Stromal cell of bone marrow (primary cell): ENCODE measurements around the gene ADGRL1.
"Not testable (repeated sequence)": the region's sequence is repeated elsewhere in the genome, so short reads cannot be mapped to it uniquely, and the experiment has no call there.

Experiments used
- DNase-seq: peaks from one replicate; pipeline ENCODE4 v3.0.0-alpha.2; 2012; ENCODE audit warnings: low read depth

ADGRL1 gene

GRCh38 chr19:14205452-14206287 is at the start of gene ADGRL1:
Gene ADGRL1, minus strand, starts transcription at chr19:14206169. Its CDS starts 22,567 bp downstream, at chr19:14183602.
- not testable (repeated sequence) for DNase-seq

DNA sequence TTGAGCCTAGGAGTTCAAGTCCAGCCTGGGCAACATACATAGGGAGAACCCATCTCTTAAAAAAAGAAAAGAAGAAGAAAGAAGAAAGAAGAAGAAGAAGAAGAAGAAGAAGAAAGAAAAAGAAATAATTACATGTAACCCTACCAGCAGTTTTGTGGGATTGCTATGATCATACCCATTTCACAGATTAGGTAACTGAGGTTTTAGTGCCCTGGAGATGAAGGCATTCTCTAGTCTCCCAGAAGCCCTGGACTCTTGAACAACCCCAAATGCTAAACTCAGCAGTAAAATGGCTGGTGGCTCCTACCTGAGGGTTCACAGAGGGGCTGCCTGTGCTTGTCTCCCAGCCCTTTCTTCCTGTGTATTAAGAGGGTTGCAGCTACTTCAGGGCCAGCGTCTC is 49.3 kb upstream of the ADGRL1 start:
- DNase-seq: not testable (repeated sequence)

DNA sequence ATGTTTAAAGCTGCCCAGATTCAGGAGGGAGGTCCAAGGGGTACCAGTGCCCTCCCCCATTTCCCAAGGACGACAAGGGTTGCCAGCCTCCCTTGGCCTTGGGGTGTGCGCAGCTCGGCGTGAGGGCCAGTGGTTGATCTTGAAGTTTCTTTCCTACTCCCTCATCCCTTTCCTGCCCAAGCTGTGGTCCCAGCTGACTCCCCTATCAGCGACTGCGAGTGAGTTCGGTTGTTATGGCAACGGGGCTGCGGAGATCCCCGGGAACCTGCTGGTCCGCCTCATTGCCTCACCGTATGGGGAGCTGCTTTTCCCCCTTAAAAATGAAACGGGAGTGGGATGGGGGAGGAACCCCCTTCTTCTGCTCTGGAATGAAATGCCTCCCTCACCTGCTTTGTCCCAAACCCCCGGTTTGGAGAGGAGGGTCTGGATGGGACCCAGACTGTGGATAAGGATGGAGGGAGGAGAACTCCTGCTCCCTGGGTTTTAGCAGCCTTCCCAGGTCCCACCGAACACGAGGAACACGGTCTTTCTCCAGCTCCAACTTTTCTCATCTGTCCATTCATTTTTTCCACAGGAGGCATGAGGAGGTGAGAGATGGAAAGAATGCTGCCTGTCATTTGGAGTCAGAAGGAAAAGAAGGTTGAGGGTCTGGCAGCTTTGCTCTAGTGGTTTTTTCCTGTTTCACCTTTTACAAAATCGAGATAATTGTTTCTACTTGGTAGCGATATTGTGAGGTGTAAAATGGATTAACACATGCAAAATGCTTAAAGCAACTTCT is 48.0 kb upstream of the ADGRL1 start:
- DNase-seq: not testable (repeated sequence)

GRCh38 chr19:14252136-14252535 is 46.2 kb upstream of the ADGRL1 start:
- not testable (repeated sequence) for DNase-seq

- DNase-seq: no peak
These were observed 44.9 kb upstream of the ADGRL1 start for GRCh38 chr19:14250870-14251269.

DNA sequence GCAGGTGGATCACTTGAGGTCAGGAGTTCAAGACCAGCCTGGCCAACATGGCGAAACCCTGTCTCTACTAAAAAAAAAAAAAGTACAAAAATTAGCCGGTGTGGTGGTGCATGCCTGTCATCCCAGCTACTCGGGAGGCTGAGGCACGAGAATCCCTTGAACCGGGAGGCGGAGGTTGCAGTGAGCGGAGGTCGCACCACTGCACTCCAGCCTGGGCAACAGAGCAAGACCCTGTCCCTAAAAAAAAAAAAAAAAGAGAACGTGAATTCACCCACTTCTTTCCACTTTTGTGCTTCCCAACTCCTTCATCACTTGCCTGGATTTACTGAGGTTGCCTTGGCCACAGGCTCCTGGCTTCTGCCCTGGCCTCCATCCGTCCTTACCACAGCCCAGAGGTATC is 44.3 kb upstream of the ADGRL1 start:
- DNase-seq: not testable (repeated sequence)

DNA sequence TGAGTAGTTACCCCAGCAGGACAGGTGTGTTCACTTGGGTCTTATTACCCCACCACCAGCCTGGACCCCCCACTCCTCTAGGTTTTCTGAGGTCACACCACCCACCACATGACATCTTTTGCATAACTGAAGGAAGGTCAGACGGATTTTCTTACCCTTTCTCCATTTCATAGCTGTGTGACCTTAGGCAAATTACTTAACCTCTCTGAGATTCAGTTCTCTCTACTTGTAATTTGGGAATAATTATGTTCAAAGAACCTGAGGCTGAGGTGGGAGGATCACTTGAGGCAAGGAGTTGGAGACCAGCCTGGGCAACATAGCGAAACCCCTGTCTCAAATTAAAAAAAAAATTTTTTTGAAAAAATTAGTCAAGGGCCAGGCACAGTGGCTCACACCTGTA is 43.9 kb upstream of the ADGRL1 start:
- DNase-seq: not testable (repeated sequence)

DNA sequence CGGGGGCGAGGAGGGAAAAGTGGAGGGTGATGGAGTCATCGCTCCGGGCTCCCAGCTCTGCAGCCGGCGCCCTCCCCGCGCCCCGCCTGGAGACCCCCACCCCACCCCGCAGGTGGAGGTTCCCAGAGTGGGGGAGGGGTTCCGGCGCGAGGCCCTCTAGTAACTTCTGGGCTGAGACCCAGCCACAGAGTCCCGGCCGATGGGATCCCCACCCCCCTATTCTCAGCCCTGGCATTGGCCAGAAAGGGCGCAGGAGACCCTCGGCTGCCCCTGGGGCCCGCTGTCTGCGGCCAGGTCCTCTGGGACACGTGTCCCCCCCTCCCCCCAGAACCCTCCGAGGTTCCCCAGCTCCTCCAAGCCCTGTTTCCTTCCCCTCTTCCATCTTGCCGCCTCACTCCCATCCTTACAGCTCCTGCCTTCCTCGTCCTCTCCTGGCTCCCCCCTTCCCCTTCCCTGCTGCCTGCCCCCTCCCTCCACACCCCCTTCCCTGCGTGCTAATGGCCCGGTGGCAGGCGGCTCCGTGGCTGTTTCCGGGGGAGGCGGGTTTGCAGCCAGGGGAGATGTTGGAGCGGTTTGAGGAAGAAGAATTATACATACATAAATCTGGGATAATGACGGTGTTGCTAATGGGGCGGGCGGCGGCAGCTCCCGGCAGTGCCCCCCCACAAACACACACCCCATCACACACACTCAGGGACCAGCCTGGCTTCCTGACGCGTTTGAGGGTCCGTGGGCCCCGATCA is 43.2 kb upstream of the ADGRL1 start:
- not testable (repeated sequence) for DNase-seq

DNA sequence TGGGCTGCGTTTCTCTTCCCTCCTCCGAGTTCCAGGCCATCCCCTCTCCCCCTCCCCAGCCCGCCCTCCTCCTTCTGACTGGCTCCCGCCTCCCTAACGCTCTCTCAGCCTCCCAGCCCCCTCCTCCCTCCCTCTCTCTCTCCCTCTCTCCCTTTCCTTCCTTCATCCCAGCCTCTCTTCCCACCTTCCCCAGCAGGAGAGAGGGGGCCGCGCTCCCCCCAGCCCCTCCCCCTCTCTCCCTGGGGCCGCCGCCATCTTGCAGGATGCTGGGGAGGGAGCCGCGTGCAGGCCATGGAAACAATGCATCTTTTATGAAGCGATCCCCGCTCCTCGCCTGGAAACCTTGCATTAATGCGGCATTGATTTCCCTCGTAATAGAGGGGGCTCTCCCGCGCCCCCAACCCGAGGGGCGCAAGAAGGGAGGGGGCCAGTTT is 42.6 kb upstream of the ADGRL1 start:
- DNase-seq: no peak

GRCh38 chr19:14247548-14248471 is 41.8 kb upstream of the ADGRL1 start:
- DNase-seq: not testable (repeated sequence)

GRCh38 chr19:14247205-14247547 is 41.2 kb upstream of the ADGRL1 start:
- DNase-seq: not testable (repeated sequence)

DNA sequence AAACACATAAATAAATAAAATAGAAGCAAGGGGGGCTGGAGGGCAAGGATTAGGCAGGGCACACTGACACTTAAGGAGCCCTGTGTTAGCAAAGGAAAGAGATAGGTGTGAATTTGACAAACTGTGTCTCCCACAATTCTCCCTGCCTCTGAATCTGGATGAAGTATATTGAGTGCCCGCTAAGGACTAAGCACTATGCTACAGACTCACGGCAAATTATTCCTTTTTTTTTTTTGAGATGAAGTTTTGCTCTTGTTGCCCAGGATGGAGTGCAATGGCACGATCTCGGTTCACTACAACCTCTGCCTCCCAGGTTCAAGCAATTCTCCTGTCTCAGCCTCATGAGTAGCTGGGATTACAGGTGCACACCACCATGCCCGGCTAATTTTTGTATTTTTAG is 38.4 kb upstream of the ADGRL1 start:
- DNase-seq: not testable (repeated sequence)

- DNase-seq: not testable (repeated sequence)
These were observed 37.7 kb upstream of the ADGRL1 start for GRCh38 chr19:14243718-14244117.

GRCh38 chr19:14237014-14237941 is 31.3 kb upstream of the ADGRL1 start:
- no peak for DNase-seq

DNA sequence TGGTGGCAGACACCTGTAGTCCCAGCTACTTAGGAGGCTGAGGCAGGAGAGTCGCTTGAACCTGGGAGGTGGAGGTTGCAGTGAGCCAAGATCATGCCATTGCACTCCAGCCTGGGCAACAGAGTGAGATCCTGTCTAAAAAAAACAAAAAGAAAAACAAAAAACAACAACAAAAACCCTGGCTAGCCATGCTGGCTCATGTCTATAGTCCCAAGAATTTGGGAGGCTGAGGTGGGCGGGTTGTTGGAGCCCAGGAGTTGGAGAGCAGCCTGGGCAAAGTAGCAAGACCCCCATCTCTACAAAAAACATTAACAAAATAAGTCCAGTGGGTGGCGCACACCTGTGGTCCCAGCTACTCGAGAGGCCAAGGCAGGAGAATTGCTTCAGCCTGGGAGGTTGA is 27.0 kb upstream of the ADGRL1 start:
- DNase-seq: not testable (repeated sequence)

GRCh38 chr19:14228446-14229071 is 22.6 kb upstream of the ADGRL1 start:
- not testable (repeated sequence) for DNase-seq

DNA sequence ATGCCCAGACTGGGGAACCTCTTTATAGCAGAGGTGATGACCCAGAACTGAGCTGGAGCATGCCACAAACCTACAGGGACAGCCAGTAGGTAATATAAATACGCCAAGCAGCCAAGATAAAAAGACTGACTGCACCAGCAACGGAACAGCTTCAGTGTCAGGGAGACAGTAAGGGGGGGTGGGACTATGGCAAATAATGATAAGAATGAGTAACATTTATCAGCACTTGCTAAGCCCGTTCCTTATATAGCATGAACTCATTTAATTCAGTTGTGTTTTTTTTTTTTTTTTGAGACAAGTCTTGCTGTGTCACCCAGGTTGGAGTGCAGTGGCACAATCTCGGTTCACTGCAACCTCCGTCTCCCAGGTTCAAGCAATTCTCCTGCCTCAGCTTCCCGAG is 20.5 kb upstream of the ADGRL1 start:
- not testable (repeated sequence) for DNase-seq

DNA sequence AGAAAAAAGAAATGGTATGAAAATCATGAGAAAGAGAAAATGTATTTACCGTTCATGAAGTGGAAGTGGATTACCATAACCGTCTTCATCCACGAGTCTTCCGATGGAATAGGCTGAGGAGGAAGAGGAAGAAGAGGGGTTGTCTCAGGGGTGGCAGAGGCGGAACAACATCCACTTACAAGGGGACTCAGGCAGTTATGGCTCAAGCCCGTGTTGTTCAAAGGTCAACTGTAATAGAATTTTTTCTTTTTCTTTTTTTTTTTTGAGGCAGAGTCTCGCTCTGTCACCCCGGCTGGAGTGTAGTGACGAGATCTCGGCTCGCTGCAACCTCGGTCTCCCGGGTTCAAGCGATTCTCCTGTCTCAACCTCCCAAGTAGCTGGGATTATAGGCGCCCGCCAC is 16.9 kb upstream of the ADGRL1 start:
- DNase-seq: no peak

DNA sequence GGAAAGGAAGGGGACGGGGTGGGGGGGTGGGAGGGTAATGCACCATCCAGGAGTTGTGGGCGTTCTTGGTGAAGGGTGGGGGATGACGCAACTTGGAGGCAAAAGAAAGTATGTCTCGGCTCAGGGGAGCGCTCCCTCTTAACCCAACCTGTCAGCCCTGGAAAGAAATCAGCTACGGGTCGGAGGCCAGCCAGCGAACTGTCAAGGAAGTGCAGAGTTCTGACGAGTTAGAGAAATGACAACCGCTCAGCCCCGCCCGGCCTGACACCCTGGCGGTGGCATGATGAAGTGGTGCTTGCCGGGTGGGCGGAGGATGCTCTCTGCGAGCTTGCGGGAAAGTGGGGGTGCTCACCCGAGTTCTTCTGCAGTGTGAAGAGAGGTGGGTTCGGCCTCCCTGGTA is 15.4 kb upstream of the ADGRL1 start:
- not testable (repeated sequence) for DNase-seq
